ENCODE measurements around the gene SCAANT1. TPM values are rescaled to one million over a fixed set of nuclear protein-coding genes. Genes with fewer than 3 reads are reported as not detected.

Gene SCAANT1
- total RNA-seq, 1 donor from 2014 or later, result not detected

DNA sequence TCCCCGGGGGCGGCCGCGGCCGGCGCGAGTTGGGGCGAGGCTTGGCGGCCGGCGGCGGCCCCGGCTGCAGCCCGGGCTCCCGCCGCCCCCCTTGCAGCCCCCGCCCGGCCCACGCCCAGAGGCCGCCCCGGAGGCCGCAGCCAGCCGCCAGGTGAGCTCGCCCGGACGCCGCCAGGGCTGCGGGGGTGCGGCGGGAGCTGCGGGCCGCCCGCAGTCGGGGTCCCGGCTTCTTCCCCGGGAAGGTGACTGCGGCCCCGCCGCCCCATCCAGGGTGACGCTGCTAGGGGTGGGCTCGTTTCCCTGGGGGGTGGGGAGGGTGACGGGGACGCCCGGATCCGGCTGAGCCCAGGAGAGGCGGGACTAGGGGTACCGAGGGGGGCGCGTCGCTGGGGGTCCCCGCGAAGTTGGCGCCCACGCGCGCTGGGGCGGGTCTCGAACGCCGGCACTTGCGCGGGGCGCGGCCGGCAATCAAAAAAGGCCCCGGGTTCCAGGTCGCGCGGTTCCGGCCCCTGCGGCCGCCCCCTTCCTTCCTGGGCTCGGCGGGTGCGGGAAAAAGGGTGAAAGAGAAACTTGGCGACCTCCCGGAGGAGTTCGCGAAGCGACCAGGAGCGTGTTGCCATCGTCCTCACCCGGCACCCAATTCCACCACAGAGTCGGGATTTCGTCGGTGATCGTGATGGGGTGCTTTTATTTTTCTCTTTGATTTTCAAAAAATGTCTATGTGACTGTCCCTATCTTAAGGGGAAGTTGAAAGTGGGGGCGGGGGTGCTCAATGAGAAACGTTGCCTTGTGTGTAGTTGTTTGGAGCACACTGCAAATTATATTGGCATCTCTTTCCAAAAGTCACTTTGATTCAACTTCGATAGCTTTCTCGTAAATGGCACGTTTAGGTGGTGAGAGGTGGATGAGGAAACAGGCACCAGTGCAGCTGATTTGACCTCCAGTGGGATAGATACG lies 47.9 kb downstream of the SCAANT1 start:
- DNase-seq (ENCODE audit: low read depth, low spot score), result no peak

DNA sequence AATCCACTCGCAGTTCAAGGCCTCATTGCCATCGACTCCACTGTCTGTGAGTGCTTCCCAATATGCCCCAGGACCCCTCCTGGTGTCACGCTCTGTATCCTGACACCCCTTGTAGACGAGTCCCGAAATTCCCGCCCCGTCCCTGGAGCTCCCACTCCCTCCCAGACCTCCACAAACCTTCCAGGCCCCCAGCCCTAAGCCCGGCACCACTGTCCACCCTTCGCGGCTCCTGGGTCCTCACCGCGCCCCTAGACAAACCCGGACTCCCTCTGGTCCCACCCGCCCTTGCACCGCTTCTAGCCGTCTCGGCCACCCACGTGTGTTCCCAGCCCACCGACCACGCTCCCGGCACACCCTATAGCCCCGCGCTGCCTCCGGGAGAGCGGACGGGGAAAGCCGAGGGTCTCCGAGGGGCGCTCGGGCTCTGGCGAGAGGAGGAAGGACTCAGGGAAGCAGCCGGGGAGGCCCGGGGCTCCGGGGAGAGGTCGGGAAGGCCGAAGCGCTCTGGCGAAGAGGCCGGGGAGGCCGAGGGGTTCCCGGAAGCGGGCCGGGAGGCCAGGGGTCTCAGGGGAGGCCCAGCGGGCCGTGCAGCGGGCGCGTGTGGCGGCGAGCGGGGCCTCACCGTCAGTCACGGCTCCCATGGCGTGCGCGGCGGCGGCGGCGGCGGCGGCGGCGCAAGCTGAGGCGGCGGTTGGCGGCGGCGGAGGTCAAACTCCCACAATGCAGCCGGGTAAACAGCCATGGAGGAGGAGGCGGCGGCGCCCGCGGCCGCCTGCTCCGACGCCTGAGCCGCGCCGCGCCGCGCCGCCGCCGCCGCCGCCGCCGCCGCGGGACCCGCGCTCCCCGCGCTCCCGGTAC lies 48.8 kb downstream of the SCAANT1 start, which contains the start of the genes ATXN7 and THOC7:
ATXN7 (plus strand) TSS at position 718 of the 858 bp plus-strand sequence. CDS start 48,732 bp downstream, outside the sequence.
THOC7 (minus strand) TSS at position 656 of the 858 bp plus-strand sequence; CDS start at position 641, 15 bp downstream.
- no peak for DNase-seq (ENCODE audit: low read depth, low spot score)

DNA sequence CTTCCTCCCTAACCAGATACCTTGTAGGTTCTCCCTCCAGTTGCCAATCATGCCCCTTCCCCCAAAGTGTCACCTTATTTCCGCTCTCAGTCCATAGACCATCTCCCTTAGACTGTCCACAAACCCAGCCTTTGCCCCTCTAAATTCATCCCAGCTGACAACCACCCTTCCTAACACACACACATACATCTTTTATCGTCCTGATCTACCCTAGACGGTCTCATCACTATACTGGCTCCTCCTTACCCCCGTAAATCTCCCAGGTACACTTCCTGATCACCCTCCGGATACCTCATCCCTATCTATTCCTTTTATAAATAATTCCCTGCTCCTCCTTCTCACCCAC lies 49.4 kb downstream of the SCAANT1 start:
- no peak for DNase-seq (ENCODE audit: low read depth, low spot score)

Other genes with a start within 250 kb of the SCAANT1 start
- gene C3orf49, start 93.1 kb downstream of the SCAANT1 start, total RNA-seq, result not detected in 2 replicates
- gene THOC7, start 48.6 kb downstream of the SCAANT1 start, total RNA-seq, result 51.1 and 51.9 TPM in 2 replicates
- gene ATXN7, start 48.5 kb downstream of the SCAANT1 start, total RNA-seq, result 6.7 and 9.1 TPM in 2 replicates
- gene PSMD6, start 111.1 kb upstream of the SCAANT1 start, total RNA-seq, result 128 and 140 TPM in 2 replicates

All from pulmonary artery endothelial cell (primary cell).